SK-N-SH (cell line): ENCODE measurements around the gene MAP4. TPM values are rescaled to one million over a fixed set of nuclear protein-coding genes. Genes with fewer than 3 reads are reported as not detected.
"Not testable (repeated sequence)": the region's sequence is repeated elsewhere in the genome, so short reads cannot be mapped to it uniquely, and the experiment has no call there.

Source experiments
- CTCF ChIA-PET: fragments of 300-600, 350-600 bp; formaldehyde crosslinking; extraction: SDS; loops from one replicate; lab custom pipeline; 2021; lab: Yijun Ruan, JAX
- POLR2A ChIA-PET: fragments of 350-600 bp; sonication (Branson Sonifier 250); formaldehyde crosslinking; extraction: SDS; loops from one replicate; lab custom pipeline; 2020; ENCODE audit warnings: antibody characterized with exemption, inconsistent platforms; lab: Yijun Ruan, JAX
- DNase-seq: peaks from one replicate; pipeline ENCODE4 v3.0.0; 2012
- H2AFZ ChIP-seq: fragments of 200-600 bp; sonication (generic); 2 replicates; pipeline ENCODE4 v1.8.1; 2016; ENCODE audit warnings: antibody characterized with exemption, mild to moderate bottlenecking, low read depth
- H3F3A ChIP-seq: fragments of 200-600 bp; sonication (generic); replicated peaks from 2 replicates; pipeline ENCODE3; 2016; ENCODE audit warnings: antibody characterized with exemption, mild to moderate bottlenecking; ENCODE audit not compliant: insufficient read depth
- H3K27ac ChIP-seq, 2 experiments: fragments of 200-500 bp in 1 of 2; fragments of 200-600 bp in 1 of 2; sonication (Bioruptor generic) in 1 of 2; sonication (generic), shearing (Covaris generic) in 1 of 2; 2 replicates each; pipeline versions ENCODE4 v1.5.1 to v1.6.1; 2014 to 2016; ENCODE audit warnings: low read depth in 2 of 2, inconsistent platforms in 1 of 2, low read length in 1 of 2, mild to moderate bottlenecking in 1 of 2, mixed read lengths in 1 of 2
- H3K27me3 ChIP-seq: fragments of 200-600 bp; sonication (generic), shearing (Covaris generic); 2 replicates; pipeline ENCODE4 v1.6.1; 2016; ENCODE audit warnings: mixed run types; ENCODE audit not compliant: insufficient read depth
- H3K36me3 ChIP-seq, 2 experiments: fragments of 200-500 bp in 1 of 2; fragments of 200-600 bp in 1 of 2; sonication (Bioruptor generic) in 1 of 2; sonication (generic) in 1 of 2; replicated peaks in 1 of 2; 2 replicates each; pipeline versions ENCODE3 to v1.5.1; 2014 to 2016; ENCODE audit warnings: low read length in 1 of 2, mild to moderate bottlenecking in 1 of 2; ENCODE audit not compliant: insufficient read depth in 2 of 2, control insufficient read depth in 1 of 2
- H3K4me1 ChIP-seq, 2 experiments: fragments of 200-500 bp in 1 of 2; fragments of 200-600 bp in 1 of 2; sonication (Bioruptor generic) in 1 of 2; sonication (generic), shearing (Covaris generic) in 1 of 2; 2 replicates each; pipeline versions ENCODE4 v1.5.1 to v1.6.1; 2014 to 2016; ENCODE audit warnings: low read depth in 1 of 2, low read length in 1 of 2, mixed run types in 1 of 2; ENCODE audit not compliant: insufficient read depth in 2 of 2, control insufficient read depth in 1 of 2
- H3K4me2 ChIP-seq: fragments of 200-600 bp; sonication (generic), shearing (Covaris generic); 2 replicates; pipeline ENCODE4 v1.6.1; 2017; ENCODE audit warnings: mixed run types
- H3K4me3 ChIP-seq, 2 experiments: fragments of 200-500 bp in 1 of 2; fragments of 200-600 bp in 1 of 2; sonication (Bioruptor generic) in 1 of 2; sonication (generic), shearing (Covaris generic) in 1 of 2; 2 replicates each; pipeline versions ENCODE4 v1.5.1 to v1.8.1; 2014 to 2016; ENCODE audit warnings: low read depth in 2 of 2, inconsistent platforms in 1 of 2, low read length in 1 of 2, mild to moderate bottlenecking in 1 of 2, mixed read lengths in 1 of 2, moderate library complexity in 1 of 2
- H3K79me2 ChIP-seq: fragments of 200-600 bp; sonication (generic); 2 replicates; pipeline ENCODE4 v1.8.1; 2017; ENCODE audit warnings: mild to moderate bottlenecking; ENCODE audit not compliant: insufficient read depth
- H3K9ac ChIP-seq: fragments of 200-600 bp; sonication (generic); 2 replicates; pipeline ENCODE4 v1.6.1; 2017; ENCODE audit warnings: mixed run types
- H3K9me2 ChIP-seq: fragments of 200-600 bp; sonication (generic); 2 replicates; pipeline ENCODE4 v1.6.1; 2017; ENCODE audit warnings: mixed run types
- H3K9me3 ChIP-seq: fragments of 200-600 bp; sonication (generic); 2 replicates; pipeline ENCODE4 v1.6.1; 2017; ENCODE audit warnings: mixed run types, mild to moderate bottlenecking, moderate library complexity
- H4K20me1 ChIP-seq: fragments of 200-600 bp; sonication (generic); 2 replicates; pipeline ENCODE4 v1.6.1; 2017; ENCODE audit warnings: mild to moderate bottlenecking, mixed run types; ENCODE audit not compliant: insufficient read depth
- ELF1 ChIP-seq: IDR thresholded peaks from 2 replicates; pipeline ENCODE4 v1.4.0; 2012
- FOXM1 ChIP-seq: IDR thresholded peaks from 2 replicates; pipeline ENCODE4 v1.4.0; 2012; ENCODE audit warnings: low read depth, mild to moderate bottlenecking
- JUND ChIP-seq: IDR thresholded peaks from 2 replicates; pipeline ENCODE4 v1.4.0; 2012
- NRF1 ChIP-seq: IDR thresholded peaks from 2 replicates; pipeline ENCODE4 v1.6.1; 2012; ENCODE audit warnings: low read depth, mild to moderate bottlenecking, low read length
- PBX3 ChIP-seq: IDR thresholded peaks from 2 replicates; pipeline ENCODE4; 2012
- POLR2AphosphoS5 ChIP-seq: IDR thresholded peaks from 2 replicates; pipeline ENCODE4 v1.6.1; 2012; ENCODE audit warnings: low read depth, low read length
- RFX5 ChIP-seq: IDR thresholded peaks from 2 replicates; pipeline ENCODE4 v1.6.1; 2012; ENCODE audit warnings: mild to moderate bottlenecking, improper control_type of control experiment, low read length
- WGBS: methylation state at CpG from one replicate; pipeline ENCODE4 v1.1.6; 2017; ENCODE audit warnings: low lambda C conversion rate; 5-methylcytosine and 5-hydroxymethylcytosine counted together
- polyA plus RNA-seq, 3 experiments: library from polyadenylated mRNA; depleted of rRNA; stranded (reverse); fragments of >200 nt; gene quantifications; 2 replicates each; pipeline ENCODE4 v1.2.3, GENCODE V29; 2012

MAP4 gene
- polyA plus RNA-seq, 1 of the 3 experiments (the other 2 are of a cell fraction), result 121 TPM

- H3K4me2 ChIP-seq, result 0 out of 2 replicates have a peak overlapping the region, but pooled peaks have one; percentile 53
- H2AFZ ChIP-seq, result no peak overlapping the region
- no peak for DNase-seq
- H4K20me1 ChIP-seq, result peaks cover 83% of the 10 kb centered on the region
- no peak overlapping the region for H3K4me3 ChIP-seq
- 90% methylated on average over 1 of the region's 1 CpG for whole genome bisulfite sequencing
- no peaks in the 10 kb centered on the region for H3K9me2 ChIP-seq
- POLR2A ChIA-PET, result no interaction called here
- H3K4me1 ChIP-seq, result peaks cover 0 to 24% of the 10 kb centered on the region in 2 experiments; a peak in 1 of 4 replicates
- H3K9me3 ChIP-seq, result no peaks in the 10 kb centered on the region
- no peak overlapping the region for H3K9ac ChIP-seq
- TF ChIP-seq NRF1 (no peak), FOXM1 (no peak), RFX5 (no peak), POLR2AphosphoS5 (no peak), ELF1 (no peak)
- TF ChIP-seq, all 33 proteins: peak for 0
- Histone ChIP-seq H3K27ac (peak overlapping the region in 1 of 2 experiments; percentile 62; a peak in 2 of 4 replicates), H3K36me3 (peaks cover 0 to 6% of the 10 kb centered on the region in 2 experiments), H3F3A (peaks cover 40% of the 10 kb centered on the region), H3K27me3 (no peaks in the 10 kb centered on the region), H3K79me2 (peaks cover 100% of the 10 kb centered on the region)
- CTCF ChIA-PET, result no interaction called here
These were observed 48.8 kb upstream of the MAP4 start for GRCh38 chr3:48065035-48065434.

- ChIA-PET POLR2A (no interaction called here), CTCF (no interaction called here)
- H3K79me2 ChIP-seq, result peaks cover 100% of the 10 kb centered on the region
- H3K4me1 ChIP-seq, result peaks cover 0 to 23% of the 10 kb centered on the region in 2 experiments; a peak in 1 of 4 replicates
- DNase-seq, result no peak
- H3K4me3 ChIP-seq, result no peak overlapping the region
- no peaks in the 10 kb centered on the region for H3K27me3 ChIP-seq
- peaks cover 0 to 4% of the 10 kb centered on the region in 2 experiments for H3K36me3 ChIP-seq
- H2AFZ ChIP-seq, result no peak overlapping the region
- no peaks in the 10 kb centered on the region for H3K9me3 ChIP-seq
- H4K20me1 ChIP-seq, result peaks cover 83% of the 10 kb centered on the region
- H3F3A ChIP-seq, result peaks cover 40% of the 10 kb centered on the region
- peak overlapping the region; percentile 53; the same call in 1 of the 2 replicates for H3K4me2 ChIP-seq
- peak overlapping the region in 1 of 2 experiments; percentile 62; a peak in 2 of 4 replicates for H3K27ac ChIP-seq
- no peak overlapping the region for H3K9ac ChIP-seq
- no peaks in the 10 kb centered on the region for H3K9me2 ChIP-seq
- WGBS, result 87% methylated on average over 3 of the region's 3 CpGs
- TF ChIP-seq PBX3 (peak; percentile 51), JUND (no peak)
These were observed 48.1 kb upstream of the MAP4 start for GRCh38 chr3:48064292-48064829.

- CTCF ChIA-PET, H3K27ac ChIP-seq, H3K9ac ChIP-seq, H2AFZ ChIP-seq, H3K9me2 ChIP-seq, POLR2A ChIA-PET, H3K36me3 ChIP-seq, H3K27me3 ChIP-seq, H3K4me2 ChIP-seq, H3K9me3 ChIP-seq, H3K4me3 ChIP-seq, DNase-seq: not testable (repeated sequence)
- Histone ChIP-seq H3F3A (peaks cover 46% of the 10 kb centered on the region), H3K79me2 (peaks cover 92% of the 10 kb centered on the region), H3K4me1 (peaks cover 0 to 21% of the 10 kb centered on the region in 2 experiments; a peak in 2 of 4 replicates), H4K20me1 (peaks cover 73% of the 10 kb centered on the region)
- no CpG with 5 or more reads among the region's 33 CpGs for WGBS
These were observed 45.4 kb upstream of the MAP4 start for GRCh38 chr3:48061586-48061985.
